Measurements from ENCODE around the gene MARK3.
A peak's percentile ranks its signal among the peaks of the same experiment; 100 is the strongest.

Gene MARK3

GRCh38 chr14:103530831-103531230, 145.6 kb downstream of the MARK3 start:
- peaks cover 5% of the 10 kb centered on the region for H3K36me3 ChIP-seq (ENCODE audit: control insufficient read depth, insufficient read depth, low read length, severe bottlenecking)
- no peaks in the 10 kb centered on the region for H3K9me3 ChIP-seq (ENCODE audit: control insufficient read depth, low read length)
- no peak for DNase-seq (ENCODE audit: low read depth)
- H3K9ac ChIP-seq (ENCODE audit: low read length), result no peak overlapping the region
- H3K4me1 ChIP-seq (ENCODE audit: control insufficient read depth, insufficient read depth, low read length), result peaks cover 44% of the 10 kb centered on the region
- H3K4me3 ChIP-seq (ENCODE audit: low read length), result no peak overlapping the region
- H3K27me3 ChIP-seq (replicated peaks; ENCODE audit: control insufficient read depth, insufficient read depth, low read length), result no peaks in the 10 kb centered on the region

GRCh38 chr14:103531421-103532215, 146.4 kb downstream of the MARK3 start:
- Histone ChIP-seq H3K27me3 (replicated peaks; ENCODE audit: control insufficient read depth, insufficient read depth, low read length) (no peaks in the 10 kb centered on the region), H3K4me3 (ENCODE audit: low read length) (no peak overlapping the region), H3K9ac (ENCODE audit: low read length) (no peak overlapping the region), H3K4me1 (ENCODE audit: control insufficient read depth, insufficient read depth, low read length) (peaks cover 44% of the 10 kb centered on the region), H3K36me3 (ENCODE audit: control insufficient read depth, insufficient read depth, low read length, severe bottlenecking) (peaks cover 5% of the 10 kb centered on the region), H3K9me3 (ENCODE audit: control insufficient read depth, low read length) (no peaks in the 10 kb centered on the region)
- DNase-seq (ENCODE audit: low read depth), result no peak

GRCh38 chr14:103532216-103533136, 147.3 kb downstream of the MARK3 start:
- H3K4me1 ChIP-seq (ENCODE audit: control insufficient read depth, insufficient read depth, low read length), result peaks cover 44% of the 10 kb centered on the region
- H3K9ac ChIP-seq (ENCODE audit: low read length), result no peak overlapping the region
- no peaks in the 10 kb centered on the region for H3K27me3 ChIP-seq (replicated peaks; ENCODE audit: control insufficient read depth, insufficient read depth, low read length)
- H3K4me3 ChIP-seq (ENCODE audit: low read length), result no peak overlapping the region
- DNase-seq (ENCODE audit: low read depth), result no peak
- H3K9me3 ChIP-seq (ENCODE audit: control insufficient read depth, low read length), result no peaks in the 10 kb centered on the region
- peaks cover 5% of the 10 kb centered on the region for H3K36me3 ChIP-seq (ENCODE audit: control insufficient read depth, insufficient read depth, low read length, severe bottlenecking)

GRCh38 chr14:103533137-103533998, 148.2 kb downstream of the MARK3 start:
- peaks cover 5% of the 10 kb centered on the region for H3K36me3 ChIP-seq (ENCODE audit: control insufficient read depth, insufficient read depth, low read length, severe bottlenecking)
- no peak overlapping the region for H3K4me3 ChIP-seq (ENCODE audit: low read length)
- H3K27me3 ChIP-seq (replicated peaks; ENCODE audit: control insufficient read depth, insufficient read depth, low read length), result no peaks in the 10 kb centered on the region
- no peaks in the 10 kb centered on the region for H3K9me3 ChIP-seq (ENCODE audit: control insufficient read depth, low read length)
- H3K9ac ChIP-seq (ENCODE audit: low read length), result no peak overlapping the region
- DNase-seq (ENCODE audit: low read depth), result no peak
- peaks cover 44% of the 10 kb centered on the region for H3K4me1 ChIP-seq (ENCODE audit: control insufficient read depth, insufficient read depth, low read length)

- H3K4me1 ChIP-seq (ENCODE audit: control insufficient read depth, insufficient read depth, low read length), result peaks cover 47% of the 10 kb centered on the region
- no peaks in the 10 kb centered on the region for H3K27me3 ChIP-seq (replicated peaks; ENCODE audit: control insufficient read depth, insufficient read depth, low read length)
- no peaks in the 10 kb centered on the region for H3K9me3 ChIP-seq (ENCODE audit: control insufficient read depth, low read length)
- no peak overlapping the region for H3K9ac ChIP-seq (ENCODE audit: low read length)
- no peak overlapping the region for H3K4me3 ChIP-seq (ENCODE audit: low read length)
- peaks cover 5% of the 10 kb centered on the region for H3K36me3 ChIP-seq (ENCODE audit: control insufficient read depth, insufficient read depth, low read length, severe bottlenecking)
- no peak for DNase-seq (ENCODE audit: low read depth)
These were observed 148.9 kb downstream of the MARK3 start for GRCh38 chr14:103533999-103534575.

- H3K9ac ChIP-seq (ENCODE audit: low read length), result no peak overlapping the region
- H3K4me1 ChIP-seq (ENCODE audit: control insufficient read depth, insufficient read depth, low read length), result peaks cover 48% of the 10 kb centered on the region
- no peak for DNase-seq (ENCODE audit: low read depth)
- no peak overlapping the region for H3K4me3 ChIP-seq (ENCODE audit: low read length)
- H3K9me3 ChIP-seq (ENCODE audit: control insufficient read depth, low read length), result no peaks in the 10 kb centered on the region
- no peaks in the 10 kb centered on the region for H3K27me3 ChIP-seq (replicated peaks; ENCODE audit: control insufficient read depth, insufficient read depth, low read length)
- peaks cover 5% of the 10 kb centered on the region for H3K36me3 ChIP-seq (ENCODE audit: control insufficient read depth, insufficient read depth, low read length, severe bottlenecking)
These were observed 149.4 kb downstream of the MARK3 start for GRCh38 chr14:103534576-103535061.

- H3K4me1 ChIP-seq (ENCODE audit: control insufficient read depth, insufficient read depth, low read length), result peaks cover 47% of the 10 kb centered on the region
These were observed 150.1 kb downstream of the MARK3 start for GRCh38 chr14:103535081-103535890.

GRCh38 chr14:103535891-103536565, 150.8 kb downstream of the MARK3 start:
- Histone ChIP-seq H3K4me1 (ENCODE audit: control insufficient read depth, insufficient read depth, low read length) (peaks cover 48% of the 10 kb centered on the region), H3K9me3 (ENCODE audit: control insufficient read depth, low read length) (no peaks in the 10 kb centered on the region), H3K4me3 (ENCODE audit: low read length) (no peak overlapping the region), H3K9ac (ENCODE audit: low read length) (peak overlapping the region; percentile 60), H3K36me3 (ENCODE audit: control insufficient read depth, insufficient read depth, low read length, severe bottlenecking) (no peaks in the 10 kb centered on the region), H3K27me3 (replicated peaks; ENCODE audit: control insufficient read depth, insufficient read depth, low read length) (no peaks in the 10 kb centered on the region)
- DNase-seq (ENCODE audit: low read depth), result no peak

More at GRCh38 chr14:103535081-103535890, 150.1 kb downstream of the MARK3 start:
- H3K9ac ChIP-seq (ENCODE audit: low read length), result peak overlapping the region; percentile 60
- H3K36me3 ChIP-seq (ENCODE audit: control insufficient read depth, insufficient read depth, low read length, severe bottlenecking), result peaks cover 5% of the 10 kb centered on the region
- no peak overlapping the region for H3K4me3 ChIP-seq (ENCODE audit: low read length)
- H3K27me3 ChIP-seq (replicated peaks; ENCODE audit: control insufficient read depth, insufficient read depth, low read length), result no peaks in the 10 kb centered on the region
- no peak for DNase-seq (ENCODE audit: low read depth)
- H3K9me3 ChIP-seq (ENCODE audit: control insufficient read depth, low read length), result no peaks in the 10 kb centered on the region

- H3K9ac ChIP-seq (ENCODE audit: low read length), result peak overlapping the region; percentile 56
- H3K4me3 ChIP-seq (ENCODE audit: low read length), result no peak overlapping the region
- H3K9me3 ChIP-seq (ENCODE audit: control insufficient read depth, low read length), result no peaks in the 10 kb centered on the region
- H3K27me3 ChIP-seq (replicated peaks; ENCODE audit: control insufficient read depth, insufficient read depth, low read length), result no peaks in the 10 kb centered on the region
- DNase-seq (ENCODE audit: low read depth), result no peak
- peaks cover 55% of the 10 kb centered on the region for H3K4me1 ChIP-seq (ENCODE audit: control insufficient read depth, insufficient read depth, low read length)
- H3K36me3 ChIP-seq (ENCODE audit: control insufficient read depth, insufficient read depth, low read length, severe bottlenecking), result no peaks in the 10 kb centered on the region
These were observed 151.5 kb downstream of the MARK3 start for GRCh38 chr14:103536693-103537092.

Data from adipocyte (in vitro differentiated cells).